Trophoblast cell (in vitro differentiated cells and primary cell): ENCODE data around the gene HPSE2.

Experiments
- DNase-seq, 2 donors: peaks; one replicate each; pipeline ENCODE4 v3.0.0-alpha.2; 2016
- H2AFZ ChIP-seq: 2 replicates; pipeline ENCODE4 v1.6.1; 2013; ENCODE audit warnings: low read length, moderate library complexity, mild to moderate bottlenecking; ENCODE audit not compliant: insufficient read depth, poor library complexity
- H2AK5ac ChIP-seq: 2 replicates; pipeline ENCODE4 v1.6.1; 2013; ENCODE audit warnings: mild to moderate bottlenecking, low read length
- H2BK120ac ChIP-seq: 2 replicates; pipeline ENCODE4 v1.6.1; 2013; ENCODE audit warnings: low read length, mild to moderate bottlenecking, moderate library complexity; ENCODE audit not compliant: insufficient read depth, poor library complexity
- H2BK12ac ChIP-seq: 2 replicates; pipeline ENCODE4 v1.6.1; 2013; ENCODE audit warnings: mild to moderate bottlenecking, low read length, moderate library complexity
- H2BK5ac ChIP-seq: 2 replicates; pipeline ENCODE4 v1.6.1; 2013; ENCODE audit warnings: low read length, low read depth, moderate library complexity, mild to moderate bottlenecking; ENCODE audit not compliant: poor library complexity
- H3K14ac ChIP-seq: 2 replicates; pipeline ENCODE4 v1.6.1; 2013; ENCODE audit warnings: mild to moderate bottlenecking, low read length
- H3K18ac ChIP-seq: 2 replicates; pipeline ENCODE4 v1.6.1; 2013; ENCODE audit warnings: mild to moderate bottlenecking, low read length
- H3K23ac ChIP-seq: 2 replicates; pipeline ENCODE4 v1.6.1; 2013; ENCODE audit warnings: low read length
- H3K27ac ChIP-seq: 2 replicates; pipeline ENCODE4 v1.5.1; 2013; ENCODE audit warnings: low read depth, mild to moderate bottlenecking, inconsistent platforms, low read length, moderate library complexity
- H3K27me3 ChIP-seq: 2 replicates; pipeline ENCODE4 v1.6.1; 2013; ENCODE audit warnings: inconsistent platforms, mild to moderate bottlenecking, low read length, moderate library complexity; ENCODE audit not compliant: insufficient read depth
- H3K36me3 ChIP-seq, 2 experiments: 1 replicate in 1 of 2; 2 replicates in 1 of 2; pipeline ENCODE4 v1.6.1; 2013; ENCODE audit warnings: low read length in 2 of 2, mild to moderate bottlenecking in 2 of 2, moderate library complexity in 1 of 2; ENCODE audit not compliant: insufficient read depth in 2 of 2, control insufficient read depth in 1 of 2
- H3K4ac ChIP-seq: 2 replicates; pipeline ENCODE4 v1.6.1; 2013; ENCODE audit warnings: low read depth, mild to moderate bottlenecking, low read length, moderate library complexity
- H3K4me1 ChIP-seq, 2 experiments: 1 replicate in 1 of 2; 2 replicates in 1 of 2; pipeline ENCODE4 v1.6.1; 2013; ENCODE audit warnings: low read length in 2 of 2, mild to moderate bottlenecking in 2 of 2, moderate library complexity in 1 of 2; ENCODE audit not compliant: insufficient read depth in 2 of 2, control insufficient read depth in 1 of 2
- H3K4me2 ChIP-seq: 2 replicates; pipeline ENCODE4 v1.6.1; 2013; ENCODE audit warnings: inconsistent platforms, mild to moderate bottlenecking, low read length, moderate library complexity
- H3K4me3 ChIP-seq: 2 replicates; pipeline ENCODE4 v1.5.1; 2013; ENCODE audit warnings: mild to moderate bottlenecking, low read depth, low read length, inconsistent platforms
- H3K79me1 ChIP-seq: one replicate; pipeline ENCODE4 v1.6.1; 2013; ENCODE audit warnings: low read length
- H3K79me2 ChIP-seq: 2 replicates; pipeline ENCODE4 v1.6.1; 2013; ENCODE audit warnings: low read length, mild to moderate bottlenecking; ENCODE audit not compliant: control insufficient read depth, insufficient read depth, poor library complexity
- H3K9ac ChIP-seq: 2 replicates; pipeline ENCODE4 v1.6.1; 2013; ENCODE audit warnings: mild to moderate bottlenecking, low read length
- H3K9me3 ChIP-seq: 2 replicates; pipeline ENCODE4 v1.6.1; 2013; ENCODE audit warnings: low read depth, mild to moderate bottlenecking, control low read depth, inconsistent platforms, low read length; ENCODE audit not compliant: insufficient read depth
- H4K12ac ChIP-seq: 2 replicates; pipeline ENCODE4 v1.6.1; 2013; ENCODE audit warnings: low read depth, mild to moderate bottlenecking, low read length, moderate library complexity
- H4K8ac ChIP-seq: 2 replicates; pipeline ENCODE4 v1.6.1; 2013; ENCODE audit warnings: low read depth, mild to moderate bottlenecking, low read length, moderate library complexity
- H4K91ac ChIP-seq: one replicate; pipeline ENCODE4 v1.6.1; 2013; ENCODE audit warnings: low read depth, mild to moderate bottlenecking, low read length, moderate library complexity
- WGBS: extraction: QIAGEN DNeasy Blood & Tissue Kit; methylation state at CpG from one replicate; pipeline ENCODE4 v1.1.7; 2013; ENCODE audit warnings: missing lambda C conversion rate; ENCODE audit not compliant: insufficient read length, insufficient coverage; ENCODE audit errors: extremely low coverage; 5-methylcytosine and 5-hydroxymethylcytosine counted together

The HPSE2 gene

GRCh38 chr10:98748298-98748697 lies 487.4 kb downstream of the HPSE2 start:
- Histone ChIP-seq H4K8ac (no peak overlapping the region), H3K4me2 (no peak overlapping the region), H3K27ac (no peak overlapping the region), H4K91ac (no peak overlapping the region), H3K79me2 (no peaks in the 10 kb centered on the region), H3K4me3 (no peak overlapping the region), H3K9me3 (no peaks in the 10 kb centered on the region), H3K79me1 (no peaks in the 10 kb centered on the region), H3K27me3 (no peaks in the 10 kb centered on the region), H3K4me1 (no peaks in the 10 kb centered on the region), H4K12ac (no peak overlapping the region), H3K4ac (no peak overlapping the region), H3K18ac (no peak overlapping the region), H3K14ac (no peak overlapping the region), H2AFZ (no peak overlapping the region), H3K36me3 (no peaks in the 10 kb centered on the region), H2BK5ac (no peak overlapping the region), H2BK12ac (no peak overlapping the region), H2BK120ac (no peak overlapping the region), H3K23ac (no peak overlapping the region), H3K9ac (no peak overlapping the region), H2AK5ac (no peak overlapping the region)
- DNase-seq: peak; percentile 6 to 61
- WGBS: no CpG with 5 or more reads among the region's 1 CpG

GRCh38 chr10:98745645-98746044 lies 490.0 kb downstream of the HPSE2 start:
- Histone ChIP-seq H2BK5ac (no peak overlapping the region), H2AK5ac (no peak overlapping the region), H3K4me3 (no peak overlapping the region), H3K79me2 (no peaks in the 10 kb centered on the region), H3K4me1 (no peaks in the 10 kb centered on the region), H2BK12ac (no peak overlapping the region), H3K4ac (no peak overlapping the region), H3K9me3 (no peaks in the 10 kb centered on the region), H3K4me2 (no peak overlapping the region), H2BK120ac (no peak overlapping the region), H2AFZ (no peak overlapping the region), H3K36me3 (no peaks in the 10 kb centered on the region), H3K18ac (no peak overlapping the region), H3K23ac (no peak overlapping the region), H3K79me1 (no peaks in the 10 kb centered on the region), H3K9ac (no peak overlapping the region), H4K8ac (no peak overlapping the region), H4K12ac (no peak overlapping the region), H3K14ac (no peak overlapping the region), H3K27ac (no peak overlapping the region), H4K91ac (no peak overlapping the region), H3K27me3 (no peaks in the 10 kb centered on the region)
- DNase-seq: no peak
- no CpG with 5 or more reads among the region's 2 CpGs for WGBS

- Histone ChIP-seq H3K18ac (no peak overlapping the region), H4K12ac (no peak overlapping the region), H3K9ac (no peak overlapping the region), H4K8ac (no peak overlapping the region), H2AFZ (no peak overlapping the region), H2BK12ac (no peak overlapping the region), H2AK5ac (no peak overlapping the region), H3K23ac (no peak overlapping the region), H3K27ac (no peak overlapping the region), H3K79me1 (no peaks in the 10 kb centered on the region), H2BK5ac (no peak overlapping the region), H3K4ac (no peak overlapping the region), H4K91ac (no peak overlapping the region), H3K4me3 (no peak overlapping the region), H3K14ac (no peak overlapping the region), H3K27me3 (no peaks in the 10 kb centered on the region), H3K9me3 (no peaks in the 10 kb centered on the region), H3K79me2 (no peaks in the 10 kb centered on the region), H2BK120ac (no peak overlapping the region), H3K4me2 (no peak overlapping the region), H3K36me3 (no peaks in the 10 kb centered on the region), H3K4me1 (no peaks in the 10 kb centered on the region)
- peak in 1 of 2 donors; percentile 21 for DNase-seq
- no CpG with 5 or more reads among the region's 1 CpG for WGBS
These were observed 515.1 kb downstream of the HPSE2 start for GRCh38 chr10:98720551-98720950.

GRCh38 chr10:98713586-98713985 lies 522.1 kb downstream of the HPSE2 start:
- H3K9ac ChIP-seq: no peak overlapping the region
- H3K79me1 ChIP-seq: no peaks in the 10 kb centered on the region
- no peaks in the 10 kb centered on the region for H3K36me3 ChIP-seq
- H3K4me1 ChIP-seq: no peaks in the 10 kb centered on the region
- H2BK120ac ChIP-seq: no peak overlapping the region
- no peaks in the 10 kb centered on the region for H3K9me3 ChIP-seq
- H3K23ac ChIP-seq: no peak overlapping the region
- H2BK12ac ChIP-seq: no peak overlapping the region
- no peak overlapping the region for H4K91ac ChIP-seq
- no peaks in the 10 kb centered on the region for H3K27me3 ChIP-seq
- no peak overlapping the region for H2BK5ac ChIP-seq
- H4K12ac ChIP-seq: no peak overlapping the region
- H3K14ac ChIP-seq: no peak overlapping the region
- no peak overlapping the region for H2AK5ac ChIP-seq
- H3K4me3 ChIP-seq: no peak overlapping the region
- no peak overlapping the region for H3K4me2 ChIP-seq
- no peaks in the 10 kb centered on the region for H3K79me2 ChIP-seq
- no peak overlapping the region for H3K4ac ChIP-seq
- no peak overlapping the region for H3K18ac ChIP-seq
- WGBS: no CpG with 5 or more reads among the region's 1 CpG
- DNase-seq: no peak
- no peak overlapping the region for H3K27ac ChIP-seq
- no peak overlapping the region for H2AFZ ChIP-seq
- no peak overlapping the region for H4K8ac ChIP-seq
